Stomach (tissue), 9 donors: ENCODE data around the gene ZNF846. TPM values are rescaled to one million over a fixed set of nuclear protein-coding genes. Genes with fewer than 3 reads are reported as not detected.

ENCODE experiments used
- DNase-seq, 2 donors: peaks; one replicate each; pipeline versions ENCODE4 v3.0.0 to v3.0.0-alpha.2; 2013 to 2019
- H3K27ac ChIP-seq, 5 donors: fragments of 200-600 bp in 4 of 5; sonication (generic) in 4 of 5; one replicate each; pipeline ENCODE4 v1.5.1; 2013 to 2019; ENCODE audit warnings: mild to moderate bottlenecking in 1 of 5, moderate library complexity in 1 of 5
- H3K27me3 ChIP-seq, 3 donors: fragments of 200-600 bp; sonication (generic); one replicate each; pipeline ENCODE4 v1.5.1; 2017 to 2019; ENCODE audit warnings: mixed run types in 1 of 3
- H3K36me3 ChIP-seq, 4 donors: fragments of 200-600 bp; sonication (generic); 1 replicate in 3 of 4; 2 replicates in 1 of 4; pipeline ENCODE4 v1.5.1; 2016 to 2019
- H3K4me1 ChIP-seq, 4 donors: fragments of 200-600 bp; sonication (generic); one replicate each; pipeline ENCODE4 v1.5.1; 2016 to 2019
- H3K4me3 ChIP-seq, 4 donors: fragments of 200-600 bp; sonication (generic) in 3 of 4; one replicate each; pipeline ENCODE4 v1.5.1; 2016 to 2019; ENCODE audit warnings: mild to moderate bottlenecking in 1 of 4
- H3K9me3 ChIP-seq, 4 donors: fragments of 200-600 bp; sonication (generic); one replicate each; pipeline ENCODE4 v1.5.1; 2016 to 2019
- CTCF ChIP-seq, 7 experiments: fragments of 450-650 bp in 4 of 7; fragments of 200-600 bp in 3 of 7; sonication (generic) in 3 of 7; IDR thresholded peaks; one replicate each; pipeline ENCODE4 v1.5.1; 2016 to 2019; ENCODE audit warnings: antibody characterized with exemption in 7 of 7, control low read depth in 2 of 7, mild to moderate bottlenecking in 1 of 7
- EP300 ChIP-seq: sonication (generic); formaldehyde crosslinking; IDR thresholded peaks from one replicate; pipeline ENCODE4 v1.6.1; 2017; ENCODE audit warnings: antibody characterized with exemption
- POLR2A ChIP-seq, 4 donors: fragments of 450-650 bp; IDR thresholded peaks; one replicate each; pipeline ENCODE4 v1.6.1; 2016; ENCODE audit warnings: antibody characterized with exemption in 4 of 4, control low read depth in 2 of 4, mild to moderate bottlenecking in 1 of 4, moderate library complexity in 1 of 4
- POLR2AphosphoS5 ChIP-seq, 3 donors: sonication (generic); formaldehyde crosslinking; IDR thresholded peaks; one replicate each; pipeline ENCODE4 v1.6.1; 2016; ENCODE audit warnings: antibody characterized with exemption in 3 of 3
- WGBS, 5 donors: extraction: QIAGEN DNeasy Blood & Tissue Kit in 3 of 5; methylation state at CpG; one replicate each; pipeline versions ENCODE4 v1.1.5 to v1.1.7; 2013 to 2018; 5-methylcytosine and 5-hydroxymethylcytosine counted together
- intact Hi-C: fragments of 100-400 bp; cut with DNase I; formaldehyde crosslinking; loops from one replicate; pipeline ENCODE4 v1.15.1; 2023; ENCODE audit warnings: low total_unique reads
- polyA plus RNA-seq, 3 donors: library from polyadenylated mRNA; stranded (reverse); fragments of 200-250 nt; gene quantifications; one replicate each; pipeline ENCODE4 v1.2.3, GENCODE V29; 2013
- total RNA-seq, 5 donors: library from RNA; depleted of rRNA; stranded (reverse); fragments of >200 nt; gene quantifications; one replicate each; pipeline versions ENCODE4 v1.1.0 to v1.2.3, GENCODE V29; 2014 to 2016
- donor health status: healthy with polysubstance abuse.
- donor health status: Bipolar disorder and iron deficiency.
- donor health status: healthy.

The ZNF846 gene
- total and polyA plus RNA-seq, 8 donors, result 1.3 to 22.4 (median 6.4) TPM

- intact Hi-C loops, result no loop called here
- Histone ChIP-seq H3K36me3 (no peaks in the 10 kb centered on the region), H3K4me3 (no peak overlapping the region), H3K4me1 (no peaks in the 10 kb centered on the region), H3K9me3 (peaks cover 0 to 24% (median 18%) of the 10 kb centered on the region in 4 donors), H3K27me3 (peaks cover 0 to 6% (median 0%) of the 10 kb centered on the region in 3 donors), H3K27ac (no peak overlapping the region)
- WGBS, 5 donors, result 31 to 49% (median 36%) methylated on average over 6 of the region's 6 CpGs
- no peak for TF ChIP-seq POLR2AphosphoS5 (IDR thresholded peaks at IDR 0.05)
- TF ChIP-seq EP300, result no peak
- TF ChIP-seq CTCF (IDR thresholded peaks at IDR 0.05), result no peak
- peak in 1 of 2 donors; percentile 14 for DNase-seq
Measured at GRCh38 chr19:9721861-9722260, 46.7 kb downstream of the ZNF846 start.

GRCh38 chr19:9720541-9720940 lies 48.0 kb downstream of the ZNF846 start:
- DNase-seq, result no peak
- no peak overlapping the region for H3K27ac ChIP-seq
- intact Hi-C loops, result no loop called here
- WGBS, 5 donors, result 48 to 61% (median 56%) methylated on average over 4 of the region's 4 CpGs
- H3K4me1 ChIP-seq, result no peaks in the 10 kb centered on the region
- no peaks in the 10 kb centered on the region for H3K36me3 ChIP-seq
- H3K27me3 ChIP-seq, result peaks cover 0 to 6% (median 0%) of the 10 kb centered on the region in 3 donors
- H3K4me3 ChIP-seq, result no peak overlapping the region
- H3K9me3 ChIP-seq, result peaks cover 0 to 24% (median 18%) of the 10 kb centered on the region in 4 donors
- TF ChIP-seq POLR2A (IDR thresholded peaks at IDR 0.05) (no peak), POLR2AphosphoS5 (IDR thresholded peaks at IDR 0.05) (no peak), EP300 (no peak), CTCF (IDR thresholded peaks at IDR 0.05) (no peak)

GRCh38 chr19:9711815-9712214 lies 56.7 kb downstream of the ZNF846 start:
- no peaks in the 10 kb centered on the region for H3K4me1 ChIP-seq
- intact Hi-C loops, result no loop called here
- DNase-seq, result no peak
- TF ChIP-seq EP300, result no peak
- no peak for TF ChIP-seq POLR2AphosphoS5 (IDR thresholded peaks at IDR 0.05)
- no peak for TF ChIP-seq CTCF (IDR thresholded peaks at IDR 0.05)
- no peak for TF ChIP-seq POLR2A (IDR thresholded peaks at IDR 0.05)
- H3K27ac ChIP-seq, result no peak overlapping the region
- 96 to 99% (median 97%) methylated on average over 3 of the region's 3 CpGs for WGBS, 5 donors
- H3K36me3 ChIP-seq, result no peaks in the 10 kb centered on the region
- peaks cover 0 to 50% (median 31%) of the 10 kb centered on the region in 4 donors for H3K9me3 ChIP-seq
- no peaks in the 10 kb centered on the region for H3K27me3 ChIP-seq
- H3K4me3 ChIP-seq, result no peak overlapping the region

GRCh38 chr19:9709305-9709704 lies 59.2 kb downstream of the ZNF846 start:
- peak in 1 of 2 donors; percentile 9 for DNase-seq
- Histone ChIP-seq H3K4me3 (no peak overlapping the region), H3K27ac (no peak overlapping the region), H3K27me3 (no peaks in the 10 kb centered on the region), H3K9me3 (peaks cover 0 to 50% (median 31%) of the 10 kb centered on the region in 4 donors), H3K36me3 (no peaks in the 10 kb centered on the region), H3K4me1 (no peaks in the 10 kb centered on the region)
- TF ChIP-seq CTCF (IDR thresholded peaks at IDR 0.05), result no peak
- no peak for TF ChIP-seq EP300
- no peak for TF ChIP-seq POLR2AphosphoS5 (IDR thresholded peaks at IDR 0.05)
- no peak for TF ChIP-seq POLR2A (IDR thresholded peaks at IDR 0.05)
- 18 to 53% (median 34%) methylated on average over 1 of the region's 1 CpG for WGBS, 5 donors
- intact Hi-C loops, result no loop called here
